ENCODE results near the gene ZNF516. TPM values are rescaled to one million over a fixed set of nuclear protein-coding genes. Genes with fewer than 3 reads are reported as not detected.

ZNF516 gene
- total RNA-seq, 1 donor from 2014 or later, result 26.1 TPM

DNA sequence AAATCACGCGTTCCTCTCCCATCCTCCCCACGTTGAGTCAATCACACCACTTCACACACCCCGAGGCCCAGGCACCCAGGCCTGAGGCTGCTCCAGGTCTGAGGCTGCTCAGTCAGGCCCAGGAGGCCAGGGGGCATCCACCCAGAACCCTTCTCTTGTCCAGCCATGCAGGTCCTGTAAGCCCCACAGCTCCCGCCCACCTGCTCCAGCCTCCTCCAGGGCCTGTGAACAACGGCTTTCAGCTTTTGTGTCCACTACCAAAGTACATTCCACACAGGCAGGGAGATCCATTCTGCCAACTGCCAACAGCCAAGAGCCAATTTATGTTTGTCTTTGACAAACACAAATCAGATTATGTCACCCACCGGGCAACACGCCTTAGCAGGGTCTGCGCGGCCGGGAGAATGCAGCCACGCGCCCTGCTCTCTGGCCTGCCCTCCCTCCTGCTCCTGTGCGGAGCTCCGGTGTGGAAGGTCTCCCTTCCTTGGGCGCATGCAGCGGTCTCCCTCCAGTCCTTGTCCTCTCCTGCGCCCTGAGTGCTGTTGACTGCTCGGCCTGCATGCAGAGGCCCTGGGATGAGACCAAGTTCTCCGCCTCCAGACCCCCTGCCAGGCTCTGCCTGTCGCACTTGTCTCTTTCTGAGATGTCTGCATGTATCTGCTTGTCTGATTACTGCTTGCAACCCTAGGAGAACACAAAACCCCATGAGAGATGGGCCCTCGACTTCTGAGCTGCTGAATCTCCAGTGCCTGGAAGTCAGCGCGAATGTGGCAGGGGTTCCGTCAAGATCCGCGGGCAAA lies 146.6 kb downstream of the ZNF516 start:
- TF ChIP-seq, protein P1, sequence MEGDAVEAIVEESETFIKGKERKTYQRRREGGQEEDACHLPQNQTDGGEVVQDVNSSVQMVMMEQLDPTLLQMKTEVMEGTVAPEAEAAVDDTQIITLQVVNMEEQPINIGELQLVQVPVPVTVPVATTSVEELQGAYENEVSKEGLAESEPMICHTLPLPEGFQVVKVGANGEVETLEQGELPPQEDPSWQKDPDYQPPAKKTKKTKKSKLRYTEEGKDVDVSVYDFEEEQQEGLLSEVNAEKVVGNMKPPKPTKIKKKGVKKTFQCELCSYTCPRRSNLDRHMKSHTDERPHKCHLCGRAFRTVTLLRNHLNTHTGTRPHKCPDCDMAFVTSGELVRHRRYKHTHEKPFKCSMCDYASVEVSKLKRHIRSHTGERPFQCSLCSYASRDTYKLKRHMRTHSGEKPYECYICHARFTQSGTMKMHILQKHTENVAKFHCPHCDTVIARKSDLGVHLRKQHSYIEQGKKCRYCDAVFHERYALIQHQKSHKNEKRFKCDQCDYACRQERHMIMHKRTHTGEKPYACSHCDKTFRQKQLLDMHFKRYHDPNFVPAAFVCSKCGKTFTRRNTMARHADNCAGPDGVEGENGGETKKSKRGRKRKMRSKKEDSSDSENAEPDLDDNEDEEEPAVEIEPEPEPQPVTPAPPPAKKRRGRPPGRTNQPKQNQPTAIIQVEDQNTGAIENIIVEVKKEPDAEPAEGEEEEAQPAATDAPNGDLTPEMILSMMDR (IDR thresholded peaks at IDR 0.05), result no peak
- Mint-ChIP-seq H3K4me1 (ENCODE audit: low read depth) (peaks cover 15% of the 10 kb centered on the region), H3K27ac (ENCODE audit: unreplicated experiment) (no peak overlapping the region), H3K27me3 (ENCODE audit: low read depth) (peaks cover 4% of the 10 kb centered on the region), H3K4me3 (ENCODE audit: unreplicated experiment) (peak overlapping the region; percentile 69), H3K9me3 (ENCODE audit: low read depth) (peaks cover under 1% of the 10 kb centered on the region), H3K36me3 (ENCODE audit: low read depth) (peaks cover 3% of the 10 kb centered on the region)
- no peak for DNase-seq (ENCODE audit: low spot score)

DNA sequence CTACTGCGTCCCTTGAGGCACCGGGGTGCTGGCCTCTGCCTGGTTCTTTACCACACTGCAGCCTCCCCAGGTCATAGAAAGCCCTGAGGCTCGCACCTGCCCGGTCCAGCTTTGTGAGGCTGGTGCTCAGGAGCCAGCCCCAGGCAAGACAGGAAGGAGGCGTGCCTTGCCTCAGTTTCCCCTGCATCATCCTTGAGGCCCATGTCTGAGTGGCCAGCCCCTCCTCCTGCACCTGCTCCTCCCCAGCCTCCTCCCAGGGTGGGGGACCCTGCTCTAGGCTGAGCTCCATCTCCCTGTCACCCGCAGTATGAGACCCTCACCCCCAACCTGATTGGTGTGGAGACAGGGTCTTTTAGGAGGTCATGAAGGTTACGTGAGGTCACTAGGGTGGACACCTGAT lies 147.7 kb downstream of the ZNF516 start:
- no peak overlapping the region for H3K4me3 Mint-ChIP-seq (ENCODE audit: unreplicated experiment)
- no peaks in the 10 kb centered on the region for H3K9me3 Mint-ChIP-seq (ENCODE audit: low read depth)
- H3K36me3 Mint-ChIP-seq (ENCODE audit: low read depth), result no peaks in the 10 kb centered on the region
- H3K27me3 Mint-ChIP-seq (ENCODE audit: low read depth), result peaks cover 4% of the 10 kb centered on the region
- peaks cover 15% of the 10 kb centered on the region for H3K4me1 Mint-ChIP-seq (ENCODE audit: low read depth)
- DNase-seq (ENCODE audit: low spot score), result no peak
- no peak overlapping the region for H3K27ac Mint-ChIP-seq (ENCODE audit: unreplicated experiment)
- TF ChIP-seq, protein P1 (IDR thresholded peaks at IDR 0.05), result no peak

- Mint-ChIP-seq H3K27me3 (ENCODE audit: low read depth) (peaks cover 4% of the 10 kb centered on the region), H3K4me1 (ENCODE audit: low read depth) (peaks cover 9% of the 10 kb centered on the region), H3K36me3 (ENCODE audit: low read depth) (no peaks in the 10 kb centered on the region), H3K27ac (ENCODE audit: unreplicated experiment) (no peak overlapping the region), H3K9me3 (ENCODE audit: low read depth) (no peaks in the 10 kb centered on the region), H3K4me3 (ENCODE audit: unreplicated experiment) (no peak overlapping the region)
- DNase-seq (ENCODE audit: low spot score), result no peak
- TF ChIP-seq, protein P1 (IDR thresholded peaks at IDR 0.05), result no peak
These were observed 148.4 kb downstream of the ZNF516 start for GRCh38 chr18:76346490-76347130.

DNA sequence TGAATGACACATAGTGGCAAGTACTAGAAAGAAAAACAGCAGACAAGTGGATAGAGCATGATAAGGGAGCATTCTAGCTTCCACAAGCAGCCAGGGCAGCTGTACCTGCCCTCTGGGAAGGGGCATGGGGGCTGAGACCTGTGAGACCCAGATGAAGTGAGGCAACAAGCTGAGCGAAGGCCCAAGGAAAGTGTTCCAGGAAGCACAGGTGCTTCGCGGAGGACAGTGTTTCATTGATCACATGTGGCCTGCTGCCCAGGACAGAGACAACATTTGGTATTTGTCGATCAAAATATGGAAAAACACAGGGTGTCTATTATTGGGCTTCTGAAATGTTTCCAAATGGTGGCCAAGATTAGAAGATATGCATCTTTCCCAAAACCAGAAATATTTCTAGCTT lies 149.1 kb downstream of the ZNF516 start:
- H3K4me1 Mint-ChIP-seq (ENCODE audit: low read depth), result peaks cover 9% of the 10 kb centered on the region
- H3K27ac Mint-ChIP-seq (ENCODE audit: unreplicated experiment), result no peak overlapping the region
- no peak for DNase-seq (ENCODE audit: low spot score)
- TF ChIP-seq, protein P1 (IDR thresholded peaks at IDR 0.05), result no peak
- peaks cover under 1% of the 10 kb centered on the region for H3K36me3 Mint-ChIP-seq (ENCODE audit: low read depth)
- H3K9me3 Mint-ChIP-seq (ENCODE audit: low read depth), result peaks cover 2% of the 10 kb centered on the region
- H3K27me3 Mint-ChIP-seq (ENCODE audit: low read depth), result peaks cover 4% of the 10 kb centered on the region
- H3K4me3 Mint-ChIP-seq (ENCODE audit: unreplicated experiment), result no peak overlapping the region

GRCh38 chr18:76343938-76344569 lies 151.0 kb downstream of the ZNF516 start:
- no peak overlapping the region for H3K4me3 Mint-ChIP-seq (ENCODE audit: unreplicated experiment)
- DNase-seq (ENCODE audit: low spot score), result no peak
- peaks cover 5% of the 10 kb centered on the region for H3K4me1 Mint-ChIP-seq (ENCODE audit: low read depth)
- H3K9me3 Mint-ChIP-seq (ENCODE audit: low read depth), result peaks cover 10% of the 10 kb centered on the region
- H3K27me3 Mint-ChIP-seq (ENCODE audit: low read depth), result no peaks in the 10 kb centered on the region
- TF ChIP-seq, protein P1 (IDR thresholded peaks at IDR 0.05), result no peak
- no peak overlapping the region for H3K27ac Mint-ChIP-seq (ENCODE audit: unreplicated experiment)
- H3K36me3 Mint-ChIP-seq (ENCODE audit: low read depth), result peaks cover 3% of the 10 kb centered on the region

Measured in chondrocyte (in vitro differentiated cells).